ENCODE measurements around the gene KRT85. TPM values are rescaled to one million over a fixed set of nuclear protein-coding genes. Genes with fewer than 3 reads are reported as not detected.
A peak's percentile ranks its signal among the peaks of the same experiment; 100 is the strongest.

Gene KRT85
- polyA plus RNA-seq, 2 of the 4 experiments (the other 2 are of a cell fraction): 3.7 TPM; not detected in 1

DNA sequence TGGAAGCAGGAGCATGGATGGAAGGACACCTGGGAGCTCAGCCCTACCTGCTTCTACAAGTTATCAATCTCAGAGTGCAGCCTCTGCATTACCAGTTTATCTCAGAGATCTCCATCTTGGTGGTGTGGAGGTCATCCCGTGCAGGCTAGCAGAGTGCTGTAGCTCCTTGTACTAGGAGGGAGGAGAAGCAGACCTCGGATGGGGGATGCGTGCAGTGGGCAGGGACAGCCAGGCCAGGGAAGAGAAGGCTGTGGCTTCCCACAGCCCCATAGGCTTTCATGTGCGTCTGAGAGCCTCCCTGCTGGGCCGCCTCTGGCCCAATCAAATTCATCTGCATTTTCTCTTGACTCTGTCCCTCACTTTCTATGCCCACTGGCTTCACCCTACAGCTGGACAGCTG, 47.7 kb upstream of the KRT85 start (continued):
- TF ChIP-seq HOXB13 (CRISPR knock-in tag; IDR thresholded peaks at IDR 0.05; ENCODE audit: low read depth): no peak
- no peak for TF ChIP-seq CBX8 (IDR thresholded peaks at IDR 0.05)
- no peak for TF ChIP-seq NR3C1 (IDR thresholded peaks at IDR 0.05)
- TF ChIP-seq KDM5A (IDR thresholded peaks at IDR 0.05): no peak

DNA sequence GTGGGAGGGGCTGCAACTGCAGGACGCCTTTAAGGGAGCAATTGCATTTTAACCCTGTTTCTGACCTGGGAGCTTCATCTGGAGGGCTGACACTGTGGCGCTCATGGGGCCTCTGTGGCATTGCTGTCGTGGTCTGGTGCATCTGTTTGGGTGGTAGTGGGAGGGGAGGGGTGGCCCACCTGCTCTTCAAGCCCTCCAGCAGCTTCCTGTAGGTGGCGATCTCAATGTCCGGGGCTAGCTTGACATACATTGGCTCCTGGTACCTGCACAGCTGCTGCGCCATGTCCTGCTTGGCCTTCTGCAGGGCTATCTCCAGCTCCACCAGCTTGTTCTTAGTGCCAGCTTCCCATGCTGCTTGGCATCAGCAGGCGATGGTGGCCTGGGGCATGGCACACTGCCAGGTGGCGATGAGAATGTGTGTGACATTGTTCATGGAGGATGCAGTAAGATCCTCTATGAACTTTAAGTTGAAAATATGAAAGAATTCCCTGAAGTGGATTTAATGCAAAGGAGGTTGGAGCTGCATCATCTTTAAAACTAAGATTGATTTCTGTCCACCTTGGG, 46.6 kb upstream of the KRT85 start:
- FAIRE-seq: no peak
- WGBS (ENCODE audit: missing lambda C conversion rate): 79% methylated on average over 7 of the region's 8 CpGs
- H3K27ac ChIP-seq: peak overlapping the region in 1 of 2 experiments; percentile 37; a peak in 1 of 6 replicates
- TF ChIP-seq NPAS2 (CRISPR knock-in tag; IDR thresholded peaks at IDR 0.05; ENCODE audit: borderline replicate concordance): no peak
- TF ChIP-seq CBX8 (IDR thresholded peaks at IDR 0.05): no peak
- TF ChIP-seq ZFP36 (IDR thresholded peaks at IDR 0.05; ENCODE audit: borderline replicate concordance, partially characterized antibody): no peak
- no peak for TF ChIP-seq EHF (CRISPR knock-in tag; IDR thresholded peaks at IDR 0.05)
- TF ChIP-seq, protein P1, sequence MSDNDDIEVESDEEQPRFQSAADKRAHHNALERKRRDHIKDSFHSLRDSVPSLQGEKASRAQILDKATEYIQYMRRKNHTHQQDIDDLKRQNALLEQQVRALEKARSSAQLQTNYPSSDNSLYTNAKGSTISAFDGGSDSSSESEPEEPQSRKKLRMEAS (IDR thresholded peaks at IDR 0.05): no peak
- TF ChIP-seq CHD2 (IDR thresholded peaks at IDR 0.05; ENCODE audit: low read length, partially characterized antibody): no peak
- no peak for TF ChIP-seq ESRRA (IDR thresholded peaks at IDR 0.05; ENCODE audit: borderline replicate concordance, low read length)
- TF ChIP-seq CEBPB (IDR thresholded peaks at IDR 0.05): no peak
- peak in 1 of 2 experiments; percentile 40; a peak in 2 of 6 replicates for ATAC-seq
- no peak overlapping the region for H3K4me3 ChIP-seq
- no peaks in the 10 kb centered on the region for H3K9me3 ChIP-seq
- no peak for DNase-seq (ENCODE audit: low read depth in 1 of 2, low spot score in 1 of 2)
- ChIA-PET POLR2A (interaction anchor here (0.8 kb wide), 1 partner anchor 14 kb away, joined by 4 read pairs; no protein-coding TSS in a partner anchor), CTCF (interaction anchor here (0.6 to 3.2 kb wide), 11 partner anchors 16 to 466 kb away, joined by 3 to 16 read pairs (median 5); no protein-coding TSS in a partner anchor)
- H3K4me2 ChIP-seq: no peak overlapping the region
- H3K4me1 ChIP-seq: peaks cover 29% of the 10 kb centered on the region

DNA sequence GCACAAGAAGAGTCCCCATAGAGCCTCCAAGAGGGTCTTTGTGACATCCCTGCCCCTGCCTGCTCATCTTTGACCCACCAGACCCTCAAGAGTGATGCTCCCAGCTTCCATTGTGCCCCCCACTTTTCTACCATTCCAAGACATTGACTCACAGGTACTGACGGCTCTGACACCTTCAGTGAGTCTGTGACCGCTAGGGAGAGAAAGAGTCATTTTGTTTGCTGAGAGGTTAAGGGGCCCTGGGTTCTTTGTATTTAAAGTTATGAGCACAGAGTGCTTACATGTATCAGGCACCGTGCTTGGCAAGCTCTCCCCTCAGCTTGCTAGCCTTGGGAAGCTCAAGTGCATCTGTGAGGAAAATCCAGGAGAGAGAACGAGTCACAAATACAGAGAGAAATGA, 45.9 kb upstream of the KRT85 start:
- no peak for TF ChIP-seq NPAS2 (CRISPR knock-in tag; IDR thresholded peaks at IDR 0.05; ENCODE audit: borderline replicate concordance)
- TF ChIP-seq HOXA7 (CRISPR knock-in tag; IDR thresholded peaks at IDR 0.05): no peak
- TF ChIP-seq FOSL2 (IDR thresholded peaks at IDR 0.05): no peak
- TF ChIP-seq FOSL2 (CRISPR knock-in tag; IDR thresholded peaks at IDR 0.05): 0 out of 2 replicates have a peak, but pooled peaks have one; percentile 8
- TF ChIP-seq, protein P2, sequence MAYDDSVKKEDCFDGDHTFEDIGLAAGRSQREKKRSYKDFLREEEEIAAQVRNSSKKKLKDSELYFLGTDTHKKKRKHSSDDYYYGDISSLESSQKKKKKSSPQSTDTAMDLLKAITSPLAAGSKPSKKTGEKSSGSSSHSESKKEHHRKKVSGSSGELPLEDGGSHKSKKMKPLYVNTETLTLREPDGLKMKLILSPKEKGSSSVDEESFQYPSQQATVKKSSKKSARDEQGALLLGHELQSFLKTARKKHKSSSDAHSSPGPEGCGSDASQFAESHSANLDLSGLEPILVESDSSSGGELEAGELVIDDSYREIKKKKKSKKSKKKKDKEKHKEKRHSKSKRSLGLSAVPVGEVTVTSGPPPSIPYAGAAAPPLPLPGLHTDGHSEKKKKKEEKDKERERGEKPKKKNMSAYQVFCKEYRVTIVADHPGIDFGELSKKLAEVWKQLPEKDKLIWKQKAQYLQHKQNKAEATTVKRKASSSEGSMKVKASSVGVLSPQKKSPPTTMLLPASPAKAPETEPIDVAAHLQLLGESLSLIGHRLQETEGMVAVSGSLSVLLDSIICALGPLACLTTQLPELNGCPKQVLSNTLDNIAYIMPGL (CRISPR knock-in tag; IDR thresholded peaks at IDR 0.05; ENCODE audit: borderline replicate concordance): no peak
- TF ChIP-seq BHLHE40 (IDR thresholded peaks at IDR 0.05; ENCODE audit: low read depth, low read length): no peak
- no peak for TF ChIP-seq SREBF2 (IDR thresholded peaks at IDR 0.05)
- POLR2A ChIA-PET: interaction anchor here (0.6 to 0.8 kb wide), 2 partner anchors 15 to 150 kb away, joined by 3 to 4 read pairs; no protein-coding TSS in a partner anchor
- ATAC-seq (peak in 1 of 2 experiments; percentile 68; a peak in 3 of 6 replicates), DNase-seq (ENCODE audit: low read depth in 1 of 2, low spot score in 1 of 2) (no peak), FAIRE-seq (no peak)
- peak overlapping the region; percentile 0; the same call in 1 of the 3 replicates for H3K4me2 ChIP-seq
- 15% methylated on average over 4 of the region's 4 CpGs for WGBS (ENCODE audit: missing lambda C conversion rate)
- no peak overlapping the region for H3K4me3 ChIP-seq
- H3K27ac ChIP-seq: peak overlapping the region in 1 of 2 experiments; percentile 37; a peak in 2 of 6 replicates
- H3K4me1 ChIP-seq: peaks cover 29% of the 10 kb centered on the region
- CTCF ChIA-PET: interaction anchor here (0.8 to 3.2 kb wide), 16 partner anchors 10 to 472 kb away, joined by 3 to 16 read pairs (median 6); no protein-coding TSS in a partner anchor
- H3K9me3 ChIP-seq: no peaks in the 10 kb centered on the region

DNA sequence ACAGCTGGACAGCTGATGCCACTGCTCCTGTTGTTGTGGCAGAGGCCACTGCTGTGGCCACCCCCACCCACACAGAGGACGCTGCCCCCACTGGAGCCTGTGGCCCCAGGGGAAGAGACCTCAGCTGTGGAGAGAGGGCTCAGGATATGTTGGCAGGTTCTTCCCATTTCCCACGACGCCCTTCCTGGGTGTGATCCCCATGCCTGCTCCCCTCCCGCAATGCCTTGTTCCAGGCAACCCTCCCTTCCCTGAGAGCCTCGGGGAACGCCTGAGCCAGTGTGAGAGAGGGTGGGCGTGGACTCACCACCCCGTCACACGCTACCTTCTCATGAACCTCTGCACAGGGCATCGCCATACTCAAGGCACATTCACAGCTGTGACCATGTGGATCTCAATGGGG, 44.5 kb upstream of the KRT85 start:
- H3K4me1 ChIP-seq: peaks cover 27% of the 10 kb centered on the region
- FAIRE-seq (no peak), DNase-seq (ENCODE audit: low read depth in 1 of 2, low spot score in 1 of 2) (no peak), ATAC-seq (no peak)
- ChIA-PET POLR2A (no interaction called here), CTCF (interaction anchor here (0.9 to 3.2 kb wide), 10 partner anchors 16 to 473 kb away, joined by 3 to 16 read pairs (median 4); partner anchors contain the start of gene KRT84)
- no peak overlapping the region for H3K4me2 ChIP-seq
- WGBS (ENCODE audit: missing lambda C conversion rate): 81% methylated on average over 10 of the region's 10 CpGs
- H3K4me3 ChIP-seq: no peak overlapping the region
- H3K27ac ChIP-seq: no peak overlapping the region
- H3K9me3 ChIP-seq: no peaks in the 10 kb centered on the region
- TF ChIP-seq RFX5 (IDR thresholded peaks at IDR 0.05) (no peak), SREBF2 (IDR thresholded peaks at IDR 0.05) (no peak), FOSL2 (IDR thresholded peaks at IDR 0.05) (no peak), FOSL2 (CRISPR knock-in tag; IDR thresholded peaks at IDR 0.05) (no peak), HOXB5 (CRISPR knock-in tag; IDR thresholded peaks at IDR 0.05) (no peak), ZSCAN20 (CRISPR knock-in tag; IDR thresholded peaks at IDR 0.05) (no peak), HEYL (CRISPR knock-in tag; IDR thresholded peaks at IDR 0.05) (no peak), JUNB (IDR thresholded peaks at IDR 0.05) (no peak), TP53 (CRISPR knock-in tag; IDR thresholded peaks at IDR 0.05) (no peak), RNF2 (IDR thresholded peaks at IDR 0.05; ENCODE audit: borderline replicate concordance, low read depth) (no peak), REST (IDR thresholded peaks at IDR 0.05) (no peak), MYC (IDR thresholded peaks at IDR 0.05; ENCODE audit: borderline replicate concordance, low read length) (no peak), FOSB (CRISPR knock-in tag; IDR thresholded peaks at IDR 0.05) (no peak), KDM5A (IDR thresholded peaks at IDR 0.05) (no peak)
- TF ChIP-seq, protein P1 (IDR thresholded peaks at IDR 0.05): no peak
